CD4-positive, alpha-beta T cell treated with Interleukin-6 for 4 hours (primary cell): ENCODE data around the gene PLPPR4.
"Not testable (repeated sequence)": the region's sequence is repeated elsewhere in the genome, so short reads cannot be mapped to it uniquely, and the experiment has no call there.

Experiments
- DNase-seq: peaks from one replicate; pipeline ENCODE4 v3.0.0-alpha.2; 2020; ENCODE audit warnings: mixed read lengths

PLPPR4 gene, protein sequence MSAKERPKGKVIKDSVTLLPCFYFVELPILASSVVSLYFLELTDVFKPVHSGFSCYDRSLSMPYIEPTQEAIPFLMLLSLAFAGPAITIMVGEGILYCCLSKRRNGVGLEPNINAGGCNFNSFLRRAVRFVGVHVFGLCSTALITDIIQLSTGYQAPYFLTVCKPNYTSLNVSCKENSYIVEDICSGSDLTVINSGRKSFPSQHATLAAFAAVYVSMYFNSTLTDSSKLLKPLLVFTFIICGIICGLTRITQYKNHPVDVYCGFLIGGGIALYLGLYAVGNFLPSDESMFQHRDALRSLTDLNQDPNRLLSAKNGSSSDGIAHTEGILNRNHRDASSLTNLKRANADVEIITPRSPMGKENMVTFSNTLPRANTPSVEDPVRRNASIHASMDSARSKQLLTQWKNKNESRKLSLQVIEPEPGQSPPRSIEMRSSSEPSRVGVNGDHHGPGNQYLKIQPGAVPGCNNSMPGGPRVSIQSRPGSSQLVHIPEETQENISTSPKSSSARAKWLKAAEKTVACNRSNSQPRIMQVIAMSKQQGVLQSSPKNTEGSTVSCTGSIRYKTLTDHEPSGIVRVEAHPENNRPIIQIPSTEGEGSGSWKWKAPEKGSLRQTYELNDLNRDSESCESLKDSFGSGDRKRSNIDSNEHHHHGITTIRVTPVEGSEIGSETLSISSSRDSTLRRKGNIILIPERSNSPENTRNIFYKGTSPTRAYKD

DNA sequence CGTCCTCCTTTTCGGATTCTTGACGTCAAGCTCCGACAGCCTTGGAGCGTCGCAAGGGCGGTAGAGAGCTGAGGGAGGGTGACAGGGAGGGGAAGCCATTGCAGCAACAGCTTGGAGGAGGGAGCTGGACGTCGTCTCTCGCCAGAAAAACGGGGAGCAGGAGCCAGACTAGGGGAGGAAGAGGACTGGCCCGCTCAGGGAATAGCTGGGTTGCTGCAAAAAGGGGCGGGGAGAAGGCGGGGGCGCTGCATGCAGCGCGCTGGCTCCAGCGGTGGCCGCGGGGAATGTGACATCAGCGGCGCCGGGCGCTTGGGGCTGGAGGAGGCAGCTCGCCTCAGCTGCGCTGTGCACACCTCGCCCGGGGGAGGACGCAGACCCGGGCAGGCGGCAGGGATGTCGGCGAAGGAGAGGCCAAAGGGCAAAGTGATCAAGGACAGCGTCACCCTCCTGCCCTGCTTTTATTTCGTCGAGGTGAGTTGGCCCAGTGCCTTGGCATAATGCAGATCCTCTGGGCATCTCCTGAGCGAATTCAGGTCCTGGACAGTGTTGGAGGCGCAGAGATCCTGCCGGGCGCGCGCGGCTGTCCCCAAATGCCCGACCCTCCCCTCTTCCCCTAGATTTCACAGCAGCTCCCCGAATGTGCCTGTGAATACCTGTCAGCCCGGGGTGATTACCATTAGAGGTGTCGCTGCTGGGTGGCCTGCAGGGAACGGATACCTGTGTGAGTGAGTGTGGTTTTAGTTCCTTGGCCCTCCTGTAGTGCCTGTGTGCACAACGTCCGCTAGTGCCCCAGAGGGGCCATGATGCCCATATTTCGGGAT lies at the start of gene PLPPR4:
TSS of gene PLPPR4 (plus strand) at position 292 of the 821 bp plus-strand sequence. CDS start at position 394, 102 bp downstream.
- no peak for DNase-seq

DNA sequence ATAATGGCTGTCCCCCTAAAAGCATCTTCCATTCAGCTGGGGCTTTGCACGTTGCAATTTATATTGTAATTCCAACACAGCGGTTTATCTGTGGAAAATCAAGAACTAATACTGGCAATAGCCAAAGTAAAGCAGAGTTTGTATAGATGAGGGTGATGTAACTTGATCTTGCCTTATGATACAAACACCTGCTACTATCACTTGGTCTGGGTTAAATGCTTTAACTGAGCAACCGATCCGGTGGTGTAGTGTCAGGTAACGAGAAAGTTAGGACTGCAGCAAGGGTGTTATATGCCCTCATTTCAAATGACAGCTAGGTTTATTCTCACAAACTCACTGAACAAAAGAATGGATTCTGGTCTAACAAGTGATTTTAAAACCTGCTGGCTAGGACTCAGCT lies 47.3 kb upstream of the PLPPR4 start:
- DNase-seq = no peak

DNA sequence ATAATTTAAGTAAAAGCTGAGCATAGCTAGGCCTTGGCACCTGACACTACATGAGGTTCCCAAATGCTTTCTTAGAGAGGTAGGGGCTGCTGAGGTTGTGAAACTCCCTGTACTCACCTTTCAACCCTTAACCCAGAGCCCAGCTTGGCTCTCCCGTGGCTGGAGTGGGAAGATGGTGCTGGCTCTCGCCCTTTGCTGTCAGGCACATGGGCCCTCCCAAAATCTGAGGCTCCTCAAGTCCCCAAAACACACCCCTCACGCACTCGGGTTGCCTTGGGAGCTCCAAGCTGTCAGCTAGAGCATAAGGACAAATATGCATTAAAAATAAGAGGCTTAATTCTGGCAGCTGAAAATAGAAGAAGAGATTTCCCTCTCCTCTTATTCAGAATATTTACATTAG lies 46.7 kb upstream of the PLPPR4 start:
- DNase-seq = no peak

DNA sequence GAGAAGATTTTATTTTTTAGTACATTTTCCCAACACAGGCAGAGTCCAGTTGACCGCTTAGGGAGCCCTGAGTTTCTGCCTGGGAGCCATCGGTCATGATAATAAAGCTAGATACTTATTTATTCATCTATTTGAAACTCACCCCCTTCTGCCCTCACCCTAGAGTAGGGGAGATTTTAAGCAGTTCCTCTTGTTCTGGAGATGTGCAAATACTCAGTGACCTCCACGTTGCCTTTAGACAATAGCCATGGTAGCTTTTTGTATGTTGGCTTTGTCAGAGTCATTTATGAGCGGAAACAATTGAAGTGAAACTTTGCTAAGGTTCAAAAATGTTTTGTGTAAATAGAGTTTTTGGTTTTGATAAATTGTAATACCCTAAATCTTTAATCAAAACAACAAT lies 45.7 kb upstream of the PLPPR4 start:
- DNase-seq = no peak

DNA sequence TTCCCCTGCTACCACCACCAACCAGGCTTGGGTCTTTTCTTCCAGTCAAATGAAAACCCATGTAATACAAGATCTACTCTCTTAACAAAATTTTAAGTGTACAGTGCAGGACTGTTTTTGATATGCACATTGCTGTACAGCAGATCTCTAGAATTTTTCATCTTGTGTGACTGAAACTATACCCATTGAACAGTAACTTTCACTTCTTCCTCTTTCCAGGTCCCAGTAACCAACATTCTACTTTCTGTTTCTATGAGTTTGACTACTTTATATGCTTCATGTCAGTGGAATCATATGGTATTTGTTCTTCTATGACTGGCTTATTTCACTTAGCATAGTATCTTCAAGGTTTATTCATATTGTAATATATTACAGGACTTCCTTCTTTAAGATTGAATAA lies 45.3 kb upstream of the PLPPR4 start:
- DNase-seq = no peak

DNA sequence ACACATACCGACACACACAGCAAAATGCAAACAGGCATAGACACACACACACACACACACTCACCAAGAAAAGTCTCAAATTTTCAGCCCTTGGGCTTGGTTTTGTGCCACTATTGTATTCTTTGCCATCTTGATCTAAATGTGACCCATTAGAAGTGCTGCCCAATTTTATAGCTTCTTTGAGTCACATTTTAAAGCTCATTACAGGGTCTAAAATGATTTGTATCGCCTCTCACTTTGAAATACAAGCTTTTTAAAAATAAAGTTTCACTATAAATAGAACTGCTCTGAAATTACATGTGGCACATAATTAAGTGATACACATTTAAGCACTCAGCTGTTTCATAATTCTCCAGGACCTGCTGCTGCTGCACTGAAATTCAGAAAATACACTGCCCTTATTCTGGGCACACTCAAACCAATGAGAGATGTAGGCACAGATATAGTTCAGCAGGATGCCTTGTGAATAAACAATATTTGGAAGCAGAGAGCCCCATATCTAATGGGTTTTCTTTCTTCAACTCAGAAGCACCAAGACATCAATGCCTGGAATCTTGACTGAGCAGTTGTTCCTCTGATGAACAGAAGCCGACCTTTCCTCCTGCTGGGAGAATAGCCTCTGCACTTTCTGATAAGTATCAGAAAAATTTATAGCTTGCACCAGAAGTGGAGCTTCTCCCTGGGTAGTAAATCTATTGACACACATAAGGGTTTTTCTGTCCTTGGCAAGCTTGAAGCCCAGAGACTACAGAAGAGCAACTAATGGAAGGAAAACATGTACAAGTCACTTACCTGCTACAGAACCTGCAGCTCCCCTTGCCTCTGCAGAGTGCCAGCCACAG lies 37.0 kb upstream of the PLPPR4 start:
- DNase-seq = no peak

DNA sequence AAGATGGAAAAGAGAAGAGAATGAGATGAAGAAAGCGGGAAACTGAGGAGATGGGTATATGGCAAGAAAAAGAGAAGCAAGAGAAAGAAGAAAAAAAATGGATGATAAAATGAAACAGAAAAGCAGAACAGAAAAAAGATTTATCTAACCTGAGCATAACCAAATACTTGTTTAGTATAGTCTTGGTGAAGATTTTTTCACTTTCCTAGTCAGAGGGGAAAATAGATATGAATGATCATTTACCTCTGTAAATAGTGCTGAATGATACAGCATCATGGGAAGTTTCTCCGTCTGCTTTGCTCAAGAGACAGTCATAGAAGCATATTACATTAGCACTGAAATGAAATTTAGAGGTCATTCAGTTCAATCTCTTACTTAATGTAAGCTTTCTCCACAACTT lies 36.1 kb upstream of the PLPPR4 start:
- DNase-seq = no peak

DNA sequence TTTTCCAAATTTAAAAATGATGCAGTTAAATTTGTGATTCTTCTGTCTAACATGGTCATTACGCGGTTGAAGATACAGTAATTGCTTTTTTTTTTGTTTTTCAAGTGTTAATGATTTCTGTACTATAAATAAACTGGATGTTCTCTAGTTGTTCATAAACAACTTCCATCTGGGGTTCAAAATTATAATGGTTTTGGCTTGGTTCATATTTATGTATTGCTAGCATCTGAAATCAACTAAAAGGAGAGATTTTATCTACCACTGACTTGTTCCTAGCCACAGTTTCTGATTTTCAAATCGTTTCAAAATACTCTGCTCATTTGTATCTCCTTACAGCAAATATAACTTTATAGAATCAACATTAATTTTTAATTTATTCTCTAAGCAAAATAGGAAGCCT lies 35.2 kb upstream of the PLPPR4 start:
- DNase-seq = no peak

DNA sequence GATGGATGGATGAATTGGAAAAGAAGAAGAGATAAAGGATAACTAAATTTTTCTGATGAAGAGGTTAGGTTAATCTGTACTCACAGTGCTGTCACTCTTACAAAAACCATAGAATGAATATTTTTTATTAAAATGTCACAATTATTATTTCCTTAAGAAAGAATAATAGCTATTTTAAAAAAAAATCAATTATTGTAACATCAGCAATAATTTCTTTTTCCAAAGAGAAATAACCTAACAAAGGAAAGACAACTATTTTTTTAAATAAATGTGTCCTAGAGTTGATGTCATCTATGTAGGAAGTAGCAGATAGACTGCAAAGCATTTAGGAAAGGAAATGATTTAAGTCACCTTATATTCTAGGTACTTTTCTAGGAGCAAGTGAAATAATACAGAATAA lies 33.6 kb upstream of the PLPPR4 start:
- no peak for DNase-seq

DNA sequence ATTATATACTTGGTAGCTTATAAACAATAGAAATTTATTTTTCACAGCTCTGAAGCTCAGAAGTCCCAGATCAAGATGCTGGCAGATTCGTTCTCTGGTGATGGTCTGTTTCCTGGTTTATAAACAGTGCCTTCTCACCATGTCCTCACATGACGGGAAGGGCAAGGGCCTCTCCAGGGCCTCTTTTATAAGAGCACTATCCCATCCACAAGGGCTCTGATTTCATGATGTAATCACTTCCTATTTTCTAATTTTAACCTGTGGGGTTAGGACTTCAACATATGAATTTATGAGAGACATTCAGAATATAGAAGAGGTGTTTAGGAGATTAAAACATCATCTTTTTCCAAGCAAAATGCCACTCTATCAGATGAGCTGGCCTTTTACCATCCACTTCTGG lies 32.1 kb upstream of the PLPPR4 start:
- DNase-seq = no peak

DNA sequence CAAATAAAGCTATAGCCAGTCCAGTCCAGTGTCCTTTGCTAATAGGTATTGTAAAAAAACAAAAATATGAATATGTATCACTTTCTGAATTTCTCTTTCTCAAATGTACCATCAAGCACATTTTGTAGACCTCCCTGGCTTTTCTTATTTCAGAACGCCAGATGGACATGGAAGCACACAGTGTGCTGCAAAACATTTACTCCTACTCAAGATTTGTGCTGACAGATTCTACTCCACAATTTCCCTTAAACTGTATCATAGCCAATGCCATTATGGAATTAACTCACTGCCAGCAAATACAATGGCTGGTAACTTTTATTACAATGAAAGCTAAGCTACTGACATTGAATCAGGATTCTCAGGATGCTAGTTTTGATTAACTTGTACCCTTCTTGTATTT lies 30.8 kb upstream of the PLPPR4 start:
- no peak for DNase-seq

DNA sequence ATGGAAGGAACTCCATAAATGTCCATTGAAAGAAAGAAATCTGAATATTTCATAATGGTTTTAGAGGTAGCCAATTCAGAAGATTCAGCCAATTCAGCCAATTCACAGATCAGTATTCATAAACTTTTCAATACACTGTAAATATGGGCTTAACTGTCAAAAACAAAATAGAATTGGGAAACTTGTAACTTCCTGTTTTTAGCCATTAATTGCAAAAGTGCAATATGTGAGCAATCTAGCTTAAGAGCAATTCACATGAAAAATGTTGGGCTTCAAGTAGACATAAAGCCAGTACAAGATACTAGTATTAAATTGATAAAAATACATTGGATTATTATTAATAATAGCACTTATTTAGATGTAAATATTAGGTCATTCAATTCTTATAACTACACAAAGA lies 27.5 kb upstream of the PLPPR4 start:
- no peak for DNase-seq

DNA sequence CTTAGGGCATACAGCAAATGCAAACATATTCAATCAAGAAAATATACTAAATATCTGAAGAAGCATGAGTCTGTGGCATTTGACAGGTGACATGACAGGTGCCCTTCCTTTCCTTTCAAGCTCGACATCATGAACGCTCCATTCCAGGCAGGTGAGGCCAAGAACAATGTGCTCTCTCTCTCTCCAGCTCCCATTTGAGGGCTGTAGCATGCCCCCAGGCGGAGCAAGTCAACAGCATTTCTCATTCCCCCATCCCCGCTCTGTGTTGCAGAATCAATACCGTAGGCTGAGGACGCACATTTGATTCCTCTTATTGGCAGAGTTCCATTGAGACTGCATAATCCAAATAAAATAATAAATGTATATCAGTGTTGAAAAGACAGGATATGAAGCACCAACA lies 24.6 kb upstream of the PLPPR4 start:
- no peak for DNase-seq

DNA sequence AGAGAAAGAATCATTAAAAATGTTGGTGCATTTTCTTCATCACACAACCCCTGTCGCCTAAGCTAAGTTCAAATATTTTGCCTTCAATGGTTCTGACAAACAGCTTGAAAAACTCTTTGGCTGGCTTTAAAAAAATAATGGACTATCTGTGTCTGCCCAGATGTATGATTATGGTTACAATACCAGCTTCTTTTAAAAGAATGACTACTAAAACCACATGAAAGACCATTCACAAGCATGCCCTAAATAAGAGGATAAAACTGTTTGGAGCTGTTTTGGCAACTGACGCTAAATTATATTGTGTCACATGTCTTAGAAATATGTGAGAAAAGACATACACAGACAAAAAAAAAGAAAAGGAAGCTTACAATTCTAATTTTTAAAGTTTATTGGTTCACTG lies 23.7 kb upstream of the PLPPR4 start:
- no peak for DNase-seq

DNA sequence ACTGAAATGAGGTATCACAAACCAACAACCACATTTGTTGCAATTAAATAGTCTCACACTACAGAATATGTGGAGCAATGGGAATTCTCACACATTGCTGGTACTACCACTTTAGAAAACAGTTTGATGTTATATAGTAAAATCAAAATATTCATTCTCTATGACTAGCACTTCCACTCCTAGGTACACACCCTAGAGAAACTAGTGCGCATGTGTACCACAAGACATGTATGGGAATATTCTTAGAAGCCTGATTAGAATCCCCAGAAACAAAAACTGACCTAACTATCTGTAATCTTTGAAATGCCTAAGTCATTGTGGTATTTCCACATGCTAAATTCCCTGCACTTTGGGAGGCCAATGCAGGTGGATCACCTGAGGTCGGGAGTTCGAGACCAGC lies 18.1 kb upstream of the PLPPR4 start:
- DNase-seq = no peak

DNA sequence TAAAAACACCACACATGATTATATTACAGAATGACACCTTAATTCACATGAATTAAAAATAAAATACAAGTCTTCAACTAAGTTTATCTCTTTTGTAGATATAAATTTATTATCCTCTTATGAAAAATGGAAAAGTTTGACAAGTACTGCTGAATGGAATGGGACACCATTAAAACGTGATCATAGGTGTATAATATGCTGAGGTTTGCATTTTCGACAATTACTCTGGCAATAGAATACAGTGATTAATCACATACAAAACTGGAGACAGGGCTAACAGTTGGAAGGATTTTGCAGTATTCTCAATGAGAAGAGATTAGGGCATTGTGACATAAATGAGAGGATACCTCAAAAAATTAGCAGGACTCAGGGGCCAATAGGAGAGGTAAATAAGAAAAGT lies 17.1 kb upstream of the PLPPR4 start:
- no peak for DNase-seq

DNA sequence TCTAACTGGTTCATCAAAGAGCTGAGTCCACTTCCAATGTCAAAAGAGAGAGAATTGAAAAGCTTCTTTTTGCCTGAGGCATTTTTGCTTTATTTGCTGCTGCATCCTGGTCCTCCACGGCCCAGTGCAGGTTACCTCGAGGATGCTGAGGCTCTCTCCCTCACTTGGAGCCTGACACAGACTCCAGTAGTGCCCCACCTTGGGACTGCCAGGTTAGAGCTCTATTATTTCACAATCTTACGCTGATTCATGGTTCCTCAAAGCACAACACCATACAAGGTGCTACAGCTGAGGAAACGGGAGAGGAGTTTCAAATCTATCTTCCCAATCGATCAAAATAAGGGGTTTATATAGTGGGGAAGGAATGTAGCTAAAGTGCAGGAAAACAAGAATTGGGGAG lies 13.6 kb upstream of the PLPPR4 start:
- no peak for DNase-seq

DNA sequence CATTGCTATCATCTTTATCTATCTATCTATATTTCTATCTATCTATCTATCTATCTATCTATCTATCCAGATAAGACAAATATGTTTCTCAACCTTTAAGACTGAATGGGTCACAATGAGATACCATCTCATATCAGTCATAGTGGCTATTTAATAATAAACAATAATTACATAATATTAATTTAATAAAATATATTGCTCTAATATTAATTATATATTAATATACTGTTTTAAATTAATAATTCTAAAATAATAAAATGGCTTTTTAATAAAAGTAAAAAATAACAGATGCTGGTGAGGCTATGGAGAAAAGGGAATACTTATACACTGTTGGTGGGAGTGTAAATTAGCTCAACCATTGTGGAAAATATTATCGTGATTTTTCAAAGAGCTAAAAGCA lies 13.0 kb upstream of the PLPPR4 start:
- DNase-seq = no peak

DNA sequence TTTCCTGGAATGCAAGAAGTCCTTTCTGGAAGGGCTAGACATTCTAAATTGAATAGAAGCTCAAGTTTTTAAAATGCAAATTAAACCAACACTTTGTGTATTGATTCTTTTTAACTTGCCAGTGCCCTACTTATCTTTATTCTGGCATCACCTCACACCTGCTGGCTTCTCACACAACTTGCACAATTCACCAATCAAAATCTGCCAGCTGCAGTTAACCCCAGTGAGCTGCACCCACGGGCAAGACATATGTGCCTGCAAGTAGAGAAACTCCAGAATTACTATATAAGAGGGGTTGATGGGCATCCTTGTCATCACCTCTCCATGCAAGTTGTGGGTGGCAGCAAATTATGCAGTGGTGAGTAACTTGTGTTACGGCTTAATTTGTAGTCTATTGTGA lies 11.7 kb upstream of the PLPPR4 start:
- DNase-seq = no peak

DNA sequence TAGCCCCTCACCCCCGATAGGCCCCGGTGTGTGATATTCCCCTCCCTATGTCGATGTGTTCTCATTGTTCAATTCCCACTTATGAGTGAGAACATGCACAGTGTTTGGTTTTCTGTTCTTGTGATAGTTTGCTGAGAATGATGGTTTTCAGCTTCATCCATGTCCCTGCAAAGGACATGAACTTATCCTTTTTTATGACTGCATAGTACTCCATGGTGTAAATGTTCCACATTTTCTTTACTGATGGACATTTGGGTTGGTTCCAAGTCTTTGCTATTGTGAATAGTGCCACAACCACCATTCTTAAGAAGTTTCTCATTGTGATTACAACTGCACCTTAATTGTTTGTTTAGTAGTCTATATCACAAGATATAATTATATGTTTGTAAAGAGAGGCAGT lies 3.9 kb upstream of the PLPPR4 start:
- DNase-seq = not testable (repeated sequence)

DNA sequence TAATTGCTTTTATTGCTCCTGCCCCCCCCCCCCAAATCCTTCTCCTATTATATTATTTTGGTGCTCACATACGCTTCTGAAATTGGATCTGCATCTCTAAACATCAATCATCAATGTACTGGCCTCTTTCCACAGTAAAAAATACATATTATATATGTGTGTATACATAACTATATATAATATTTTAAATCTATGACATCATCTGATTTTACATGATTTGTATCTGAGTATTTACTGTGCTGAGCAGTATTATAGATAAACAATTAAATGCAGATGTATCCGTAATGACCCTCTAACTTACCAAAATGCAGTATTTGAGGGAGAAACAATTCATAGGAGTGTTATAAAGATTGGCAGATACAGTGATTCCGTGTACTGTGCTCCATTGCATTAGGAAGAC lies 832 bp downstream of the PLPPR4 start:
- DNase-seq = no peak

DNA sequence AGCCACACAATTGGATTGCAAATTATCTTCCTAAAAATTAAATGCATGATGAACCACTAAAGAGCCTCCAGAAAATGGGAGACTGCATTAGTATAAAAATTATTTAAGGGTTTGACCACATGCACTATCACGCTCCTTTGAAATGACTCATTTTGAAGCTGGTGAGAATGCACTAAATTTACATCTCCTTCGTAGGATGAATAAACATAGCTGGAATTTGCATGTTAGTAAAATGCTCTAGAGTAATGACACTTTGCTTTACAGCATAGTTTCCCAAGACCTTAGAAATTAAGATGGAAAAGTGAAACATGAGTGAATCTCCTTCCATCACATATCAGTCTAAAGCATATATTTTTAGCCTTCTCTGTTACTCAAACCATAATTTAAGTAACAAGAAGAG lies 2.4 kb downstream of the PLPPR4 start:
- no peak for DNase-seq

DNA sequence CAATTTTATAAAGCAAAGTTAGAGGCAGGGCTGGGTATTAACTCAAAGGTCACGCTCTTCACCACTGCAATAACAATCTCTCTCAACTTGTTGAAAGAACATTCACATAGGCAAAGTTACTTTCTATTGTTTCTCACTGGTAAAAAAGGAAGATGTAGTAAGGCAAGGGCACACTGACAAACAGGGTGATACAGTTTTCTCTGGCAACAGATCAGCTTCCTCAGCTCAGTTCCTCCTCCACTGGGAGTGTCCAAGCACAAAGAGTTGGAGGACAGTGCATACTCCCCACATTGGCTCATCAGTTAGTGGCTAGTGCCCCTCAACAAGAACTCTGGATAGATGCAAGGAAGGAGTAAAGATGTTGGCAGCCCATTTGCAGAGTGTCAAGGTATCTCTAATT lies 3.7 kb downstream of the PLPPR4 start:
- no peak for DNase-seq
